ENCODE results near the gene PLK4.

DNA sequence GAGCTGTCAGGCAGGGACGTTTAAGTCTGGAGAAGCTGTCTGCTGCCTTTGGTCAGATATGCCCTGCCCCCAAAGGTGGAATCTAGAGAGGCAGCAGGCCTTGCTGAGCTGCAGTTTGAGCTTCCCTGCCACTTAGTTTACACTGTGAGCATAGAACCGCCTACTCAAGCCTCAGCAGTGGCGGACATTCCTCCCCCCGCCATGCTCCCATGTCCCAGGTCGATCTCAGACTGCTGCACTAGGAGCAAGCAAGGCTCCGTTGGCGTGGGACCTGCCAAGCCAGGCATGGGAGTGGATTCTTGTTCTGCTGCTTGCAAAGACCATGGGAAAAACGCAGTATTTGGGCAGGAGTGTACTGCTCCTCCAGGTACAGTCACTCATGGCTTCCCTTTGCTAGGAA lies 24.3 kb downstream of the PLK4 start:
- TF ChIP-seq, protein P1, sequence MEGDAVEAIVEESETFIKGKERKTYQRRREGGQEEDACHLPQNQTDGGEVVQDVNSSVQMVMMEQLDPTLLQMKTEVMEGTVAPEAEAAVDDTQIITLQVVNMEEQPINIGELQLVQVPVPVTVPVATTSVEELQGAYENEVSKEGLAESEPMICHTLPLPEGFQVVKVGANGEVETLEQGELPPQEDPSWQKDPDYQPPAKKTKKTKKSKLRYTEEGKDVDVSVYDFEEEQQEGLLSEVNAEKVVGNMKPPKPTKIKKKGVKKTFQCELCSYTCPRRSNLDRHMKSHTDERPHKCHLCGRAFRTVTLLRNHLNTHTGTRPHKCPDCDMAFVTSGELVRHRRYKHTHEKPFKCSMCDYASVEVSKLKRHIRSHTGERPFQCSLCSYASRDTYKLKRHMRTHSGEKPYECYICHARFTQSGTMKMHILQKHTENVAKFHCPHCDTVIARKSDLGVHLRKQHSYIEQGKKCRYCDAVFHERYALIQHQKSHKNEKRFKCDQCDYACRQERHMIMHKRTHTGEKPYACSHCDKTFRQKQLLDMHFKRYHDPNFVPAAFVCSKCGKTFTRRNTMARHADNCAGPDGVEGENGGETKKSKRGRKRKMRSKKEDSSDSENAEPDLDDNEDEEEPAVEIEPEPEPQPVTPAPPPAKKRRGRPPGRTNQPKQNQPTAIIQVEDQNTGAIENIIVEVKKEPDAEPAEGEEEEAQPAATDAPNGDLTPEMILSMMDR (IDR thresholded peaks at IDR 0.05; ENCODE audit: low read depth, low read length), result no peak
- TF ChIP-seq, protein P2, sequence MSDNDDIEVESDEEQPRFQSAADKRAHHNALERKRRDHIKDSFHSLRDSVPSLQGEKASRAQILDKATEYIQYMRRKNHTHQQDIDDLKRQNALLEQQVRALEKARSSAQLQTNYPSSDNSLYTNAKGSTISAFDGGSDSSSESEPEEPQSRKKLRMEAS (IDR thresholded peaks at IDR 0.05; ENCODE audit: low read depth, low read length), result no peak
